GM12878 (cell line): ENCODE measurements around the gene FOXL3. TPM values are rescaled to one million over a fixed set of nuclear protein-coding genes. Genes with fewer than 3 reads are reported as not detected.

ENCODE experiments used
- ATAC-seq: fragments of 200-7000 bp; cut with Tn5 transposase; 3 replicates; pipeline ENCODE4 v1.9.1; 2020; ENCODE audit warnings: mild to moderate bottlenecking, moderate library complexity
- BruUV-seq: library from RNA; stranded (reverse); fragments of 400-500 nt; replicated peaks from 2 replicates; lab custom pipeline; 2021; lab: Mats Ljungman, UMichigan
- CTCF ChIA-PET: fragments of 300-600 bp; sonication (Branson Sonifier 250); formaldehyde crosslinking; extraction: SDS; loops from one replicate; lab custom pipeline; 2021; ENCODE audit warnings: inconsistent platforms; lab: Yijun Ruan, JAX
- POLR2A ChIA-PET: fragments of 350-600 bp; formaldehyde crosslinking; extraction: SDS; loops from one replicate; lab custom pipeline; 2021; ENCODE audit warnings: inconsistent platforms; lab: Charles Lee
- RAD21 ChIA-PET: fragments of 300-600 bp; sonication (Branson Sonifier 250); formaldehyde crosslinking; loops from one replicate; lab custom pipeline; 2023; ENCODE audit warnings: antibody characterized with exemption; ENCODE audit not compliant: unreplicated experiment; lab: Charles Lee
- SMC1A ChIA-PET: fragments of 300-600 bp; sonication (Branson Sonifier 250); formaldehyde crosslinking; loops from one replicate; lab custom pipeline; 2023; ENCODE audit not compliant: unreplicated experiment, uncharacterized antibody; lab: Charles Lee
- DNase-seq: peaks from one replicate; pipeline ENCODE4 v3.0.0-alpha.2; 2011; ENCODE audit warnings: low read depth, low spot score
- FAIRE-seq: peaks from 3 replicates; lab custom pipeline; 2011; peaks lifted over from hg19 to GRCh38; lab: Jason Lieb, UNC
- H2AFZ ChIP-seq: 2 replicates; pipeline ENCODE4 v1.6.0; 2011; ENCODE audit warnings: low read depth, low read length, control low read depth; ENCODE audit not compliant: control insufficient read depth
- H3K27ac ChIP-seq: 2 replicates; pipeline ENCODE4 v1.5.1; 2011; ENCODE audit warnings: control low read depth; ENCODE audit not compliant: control insufficient read depth, insufficient read depth
- H3K27me3 ChIP-seq, 2 experiments: replicated peaks in 1 of 2; 2 replicates each; pipeline versions ENCODE4 v1.6.0 to v1.6.1; 2011; ENCODE audit warnings: low read length in 1 of 2; ENCODE audit not compliant: control insufficient read depth in 2 of 2, insufficient read depth in 2 of 2
- H3K36me3 ChIP-seq, 2 experiments: 2 replicates each; pipeline ENCODE4 v1.5.1; 2011; ENCODE audit warnings: low read length in 1 of 2; ENCODE audit not compliant: control insufficient read depth in 2 of 2, insufficient read depth in 2 of 2
- H3K4me1 ChIP-seq: 2 replicates; pipeline ENCODE4 v1.6.1; 2011; ENCODE audit warnings: mild to moderate bottlenecking, low read length, moderate library complexity, mixed read lengths; ENCODE audit not compliant: control insufficient read depth, insufficient read depth
- H3K4me2 ChIP-seq: 2 replicates; pipeline ENCODE4 v1.6.0; 2011; ENCODE audit warnings: control low read depth; ENCODE audit not compliant: control insufficient read depth, insufficient read depth
- H3K4me3 ChIP-seq: fragments of 200-600 bp; sonication (generic); 2 replicates; pipeline ENCODE4 v1.5.1; 2016
- H3K79me2 ChIP-seq: 2 replicates; pipeline ENCODE4 v1.6.0; 2011; ENCODE audit warnings: low read length; ENCODE audit not compliant: control insufficient read depth, insufficient read depth
- H3K9ac ChIP-seq: 2 replicates; pipeline ENCODE4 v1.8.0; 2011; ENCODE audit warnings: low read length, control low read depth, mixed read lengths; ENCODE audit not compliant: control insufficient read depth, insufficient read depth
- H3K9me3 ChIP-seq: replicated peaks from 3 replicates; pipeline ENCODE4 v1.5.1; 2011; ENCODE audit warnings: mild to moderate bottlenecking, low read length; ENCODE audit not compliant: control insufficient read depth, insufficient read depth
- H4K20me1 ChIP-seq: 2 replicates; pipeline ENCODE4 v1.6.0; 2011; ENCODE audit not compliant: control insufficient read depth, insufficient read depth
- CHD1 ChIP-seq: IDR thresholded peaks from 2 replicates; pipeline ENCODE4 v1.6.1; 2012; ENCODE audit warnings: low read depth, low read length, improper control_type of control experiment
- CHD2 ChIP-seq: IDR thresholded peaks from 2 replicates; pipeline ENCODE4 v1.6.1; 2011; ENCODE audit warnings: low read depth, low read length, improper control_type of control experiment, borderline replicate concordance
- CUX1 ChIP-seq: IDR thresholded peaks from 2 replicates; pipeline ENCODE4 v1.6.1; 2012; ENCODE audit warnings: improper control_type of control experiment, low read depth, low read length; ENCODE audit not compliant: insufficient replicate concordance
- E2F4 ChIP-seq: IDR thresholded peaks from 2 replicates; pipeline ENCODE4 v1.6.1; 2012; ENCODE audit warnings: low read depth, low read length, improper control_type of control experiment
- HDAC6 ChIP-seq: fragments of 200-600 bp; sonication (generic); IDR thresholded peaks from one replicate; pipeline ENCODE4 v1.8.0; 2017; ENCODE audit warnings: antibody characterized with exemption; ENCODE audit not compliant: unreplicated experiment
- MTA3 ChIP-seq: IDR thresholded peaks from 2 replicates; pipeline ENCODE4 v1.6.1; 2012; ENCODE audit warnings: low read length, inconsistent platforms, borderline replicate concordance
- POLR2AphosphoS5 ChIP-seq: IDR thresholded peaks from 2 replicates; pipeline ENCODE4 v1.6.1; 2011; ENCODE audit warnings: mild to moderate bottlenecking, low read length, inconsistent platforms
- RB1 ChIP-seq: fragments of 450-650 bp; formaldehyde crosslinking; IDR thresholded peaks from 2 replicates; pipeline ENCODE4 v1.6.1; 2017; ENCODE audit warnings: mild to moderate bottlenecking, borderline replicate concordance
- SMAD5 ChIP-seq: IDR thresholded peaks from 2 replicates; pipeline ENCODE4 v1.6.1; 2016; ENCODE audit warnings: antibody characterized with exemption, low read depth
- SMARCA5 ChIP-seq: fragments of 450-650 bp; IDR thresholded peaks from 2 replicates; pipeline ENCODE4 v1.6.1; 2017; ENCODE audit warnings: mild to moderate bottlenecking
- SREBF1 ChIP-seq: IDR thresholded peaks from 2 replicates; pipeline ENCODE4 v1.6.1; 2012; ENCODE audit warnings: mild to moderate bottlenecking, low read length
- SREBF2 ChIP-seq: IDR thresholded peaks from 2 replicates; pipeline ENCODE4 v1.6.1; 2012; ENCODE audit warnings: mild to moderate bottlenecking, low read length
- TCF7 ChIP-seq: IDR thresholded peaks from 2 replicates; pipeline ENCODE4 v1.6.1; 2014; ENCODE audit warnings: antibody characterized with exemption, borderline replicate concordance
- WGBS: methylation state at CpG from one replicate; pipeline ENCODE4 v1.1.6; 2016; ENCODE audit warnings: low lambda C conversion rate; ENCODE audit not compliant: insufficient replicate concordance, insufficient coverage; ENCODE audit errors: missing lambda C conversion rate; 5-methylcytosine and 5-hydroxymethylcytosine counted together
- in situ Hi-C: fragments of 300-500 bp; cut with MboI; formaldehyde crosslinking; loops from 9 replicates; pipeline ENCODE4 v1.14.3; 2018; ENCODE audit warnings: mixed read lengths
- intact Hi-C: fragments of 100-400 bp; cut with micrococcal nuclease; formaldehyde crosslinking; loops from one replicate; pipeline ENCODE4 v1.14.2; 2022; ENCODE audit not compliant: unreplicated experiment
- polyA plus RNA-seq, 11 experiments: library from polyadenylated mRNA; depleted of rRNA in 4 of 11; unstranded in 6 of 11; stranded (reverse) in 5 of 11; fragments of >200 nt; fragmentation: Nextera tagmentation in 4 of 11; fragmentation: Illumina TruSeq in 1 of 11; extraction: Ambion mirVana in 4 of 11; extraction: Trizol in 1 of 11; gene quantifications; 1 replicate in 1 of 11; 2 replicates in 10 of 11; pipeline versions ENCODE4 v1.2.1 to v1.2.3, GENCODE V29; 2011 to 2016; ENCODE audit warnings: inconsistent platforms in 2 of 11, missing spikeins in 2 of 11, low read depth in 1 of 11
- total RNA-seq, 4 experiments: library from RNA; depleted of rRNA in 3 of 4; stranded (reverse); fragments of >200 nt in 3 of 4; fragmentation: Illumina TruSeq in 1 of 4; extraction: Trizol in 1 of 4; gene quantifications; 2 replicates each; pipeline versions ENCODE4 v1.2.1 to v1.2.3, GENCODE V29; 2013 to 2021
- TF ChIP-seq, protein P1 (sequence below): fragments of 450-650 bp; IDR thresholded peaks from 2 replicates; pipeline ENCODE4 v1.6.1; 2016; ENCODE audit warnings: mild to moderate bottlenecking
- TF ChIP-seq, protein P2 (sequence below): fragments of 450-650 bp; IDR thresholded peaks from 2 replicates; pipeline ENCODE4 v1.6.1; 2017; ENCODE audit warnings: borderline replicate concordance

Gene FOXL3
- total and polyA plus RNA-seq, 10 of the 15 experiments (the other 5 are each of a cell fraction or from before 2014, with no cell fraction given): not detected

DNA sequence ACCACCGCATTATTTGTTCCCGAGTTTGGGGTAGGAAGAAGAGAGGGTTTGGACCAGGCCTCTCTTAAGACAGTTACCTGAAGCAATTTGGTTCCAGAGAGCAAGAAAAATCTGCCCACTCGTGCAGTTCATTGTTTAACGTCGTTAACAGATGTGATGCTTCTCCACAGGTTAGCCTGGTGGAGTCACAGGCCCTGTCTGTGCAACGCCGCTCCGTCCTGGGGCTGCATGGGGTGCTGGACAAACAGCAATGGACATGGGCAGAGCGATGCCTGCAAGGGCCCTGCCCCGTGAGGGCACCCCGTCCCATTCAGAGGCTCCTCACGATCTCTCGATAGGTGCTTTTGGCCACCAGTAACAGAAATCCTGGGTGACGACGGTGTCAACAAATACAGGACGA is 9.7 kb downstream of the FOXL3 start:
- intact Hi-C loops (no loop called here), in situ Hi-C loops (no loop called here)
- Histone ChIP-seq H3K4me2 (no peak overlapping the region), H3K9ac (no peak overlapping the region), H2AFZ (no peak overlapping the region), H3K4me3 (no peak overlapping the region), H3K9me3 (no peaks in the 10 kb centered on the region; the same call in 2 of the 3 replicates), H3K27me3 (no peaks in the 10 kb centered on the region; a peak in 1 of 4 replicates), H3K79me2 (no peaks in the 10 kb centered on the region), H3K27ac (no peak overlapping the region), H3K4me1 (no peaks in the 10 kb centered on the region), H3K36me3 (no peaks in the 10 kb centered on the region), H4K20me1 (no peaks in the 10 kb centered on the region)
- ChIA-PET RAD21 (no interaction called here), SMC1A (no interaction called here), CTCF (no interaction called here), POLR2A (no interaction called here)
- 65% methylated on average over 16 of the region's 16 CpGs for WGBS
- FAIRE-seq: no peak
- no peak for DNase-seq
- BruUV-seq: no TSS peak
- no peak for ATAC-seq
- no peak for TF ChIP-seq CHD2
- no peak for TF ChIP-seq RB1
- no peak for TF ChIP-seq HDAC6
- TF ChIP-seq POLR2AphosphoS5: no peak
- no peak for TF ChIP-seq SMAD5
- TF ChIP-seq CHD1: no peak
- no peak for TF ChIP-seq MTA3
- TF ChIP-seq, protein P1, sequence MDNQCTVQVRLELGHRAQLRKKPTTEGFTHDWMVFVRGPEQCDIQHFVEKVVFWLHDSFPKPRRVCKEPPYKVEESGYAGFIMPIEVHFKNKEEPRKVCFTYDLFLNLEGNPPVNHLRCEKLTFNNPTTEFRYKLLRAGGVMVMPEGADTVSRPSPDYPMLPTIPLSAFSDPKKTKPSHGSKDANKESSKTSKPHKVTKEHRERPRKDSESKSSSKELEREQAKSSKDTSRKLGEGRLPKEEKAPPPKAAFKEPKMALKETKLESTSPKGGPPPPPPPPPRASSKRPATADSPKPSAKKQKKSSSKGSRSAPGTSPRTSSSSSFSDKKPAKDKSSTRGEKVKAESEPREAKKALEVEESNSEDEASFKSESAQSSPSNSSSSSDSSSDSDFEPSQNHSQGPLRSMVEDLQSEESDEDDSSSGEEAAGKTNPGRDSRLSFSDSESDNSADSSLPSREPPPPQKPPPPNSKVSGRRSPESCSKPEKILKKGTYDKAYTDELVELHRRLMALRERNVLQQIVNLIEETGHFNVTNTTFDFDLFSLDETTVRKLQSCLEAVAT: no peak
- no peak for TF ChIP-seq CUX1
- no peak for TF ChIP-seq TCF7
- TF ChIP-seq SREBF2: no peak
- no peak for TF ChIP-seq SMARCA5
- TF ChIP-seq, protein P2, sequence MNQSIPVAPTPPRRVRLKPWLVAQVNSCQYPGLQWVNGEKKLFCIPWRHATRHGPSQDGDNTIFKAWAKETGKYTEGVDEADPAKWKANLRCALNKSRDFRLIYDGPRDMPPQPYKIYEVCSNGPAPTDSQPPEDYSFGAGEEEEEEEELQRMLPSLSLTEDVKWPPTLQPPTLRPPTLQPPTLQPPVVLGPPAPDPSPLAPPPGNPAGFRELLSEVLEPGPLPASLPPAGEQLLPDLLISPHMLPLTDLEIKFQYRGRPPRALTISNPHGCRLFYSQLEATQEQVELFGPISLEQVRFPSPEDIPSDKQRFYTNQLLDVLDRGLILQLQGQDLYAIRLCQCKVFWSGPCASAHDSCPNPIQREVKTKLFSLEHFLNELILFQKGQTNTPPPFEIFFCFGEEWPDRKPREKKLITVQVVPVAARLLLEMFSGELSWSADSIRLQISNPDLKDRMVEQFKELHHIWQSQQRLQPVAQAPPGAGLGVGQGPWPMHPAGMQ: no peak
- no peak for TF ChIP-seq SREBF1
- TF ChIP-seq E2F4: no peak
